GM12878 (cell line): Measurements from ENCODE around the gene YAF2. TPM values are rescaled to one million over a fixed set of nuclear protein-coding genes. Genes with fewer than 3 reads are reported as not detected.

Source experiments
- ATAC-seq: fragments of 200-7000 bp; cut with Tn5 transposase; 3 replicates; pipeline ENCODE4 v1.9.1; 2020; ENCODE audit warnings: mild to moderate bottlenecking, moderate library complexity
- BruUV-seq: library from RNA; stranded (reverse); fragments of 400-500 nt; replicated peaks from 2 replicates; lab custom pipeline; 2021; lab: Mats Ljungman, UMichigan
- CTCF ChIA-PET: fragments of 300-600 bp; sonication (Branson Sonifier 250); formaldehyde crosslinking; extraction: SDS; loops from one replicate; lab custom pipeline; 2021; ENCODE audit warnings: inconsistent platforms; lab: Yijun Ruan, JAX
- POLR2A ChIA-PET: fragments of 350-600 bp; formaldehyde crosslinking; extraction: SDS; loops from one replicate; lab custom pipeline; 2021; ENCODE audit warnings: inconsistent platforms; lab: Charles Lee
- RAD21 ChIA-PET: fragments of 300-600 bp; sonication (Branson Sonifier 250); formaldehyde crosslinking; loops from one replicate; lab custom pipeline; 2023; ENCODE audit warnings: antibody characterized with exemption; ENCODE audit not compliant: unreplicated experiment; lab: Charles Lee
- SMC1A ChIA-PET: fragments of 300-600 bp; sonication (Branson Sonifier 250); formaldehyde crosslinking; loops from one replicate; lab custom pipeline; 2023; ENCODE audit not compliant: unreplicated experiment, uncharacterized antibody; lab: Charles Lee
- DNase-seq: peaks from one replicate; pipeline ENCODE4 v3.0.0-alpha.2; 2011; ENCODE audit warnings: low read depth, low spot score
- FAIRE-seq: peaks from 3 replicates; lab custom pipeline; 2011; peaks lifted over from hg19 to GRCh38; lab: Jason Lieb, UNC
- H2AFZ ChIP-seq: 2 replicates; pipeline ENCODE4 v1.6.0; 2011; ENCODE audit warnings: low read depth, low read length, control low read depth; ENCODE audit not compliant: control insufficient read depth
- H3K27ac ChIP-seq: 2 replicates; pipeline ENCODE4 v1.5.1; 2011; ENCODE audit warnings: control low read depth; ENCODE audit not compliant: control insufficient read depth, insufficient read depth
- H3K27me3 ChIP-seq, 2 experiments: replicated peaks in 1 of 2; 2 replicates each; pipeline versions ENCODE4 v1.6.0 to v1.6.1; 2011; ENCODE audit warnings: low read length in 1 of 2; ENCODE audit not compliant: control insufficient read depth in 2 of 2, insufficient read depth in 2 of 2
- H3K36me3 ChIP-seq, 2 experiments: 2 replicates each; pipeline ENCODE4 v1.5.1; 2011; ENCODE audit warnings: low read length in 1 of 2; ENCODE audit not compliant: control insufficient read depth in 2 of 2, insufficient read depth in 2 of 2
- H3K4me1 ChIP-seq: 2 replicates; pipeline ENCODE4 v1.6.1; 2011; ENCODE audit warnings: mild to moderate bottlenecking, low read length, moderate library complexity, mixed read lengths; ENCODE audit not compliant: control insufficient read depth, insufficient read depth
- H3K4me2 ChIP-seq: 2 replicates; pipeline ENCODE4 v1.6.0; 2011; ENCODE audit warnings: control low read depth; ENCODE audit not compliant: control insufficient read depth, insufficient read depth
- H3K4me3 ChIP-seq: fragments of 200-600 bp; sonication (generic); 2 replicates; pipeline ENCODE4 v1.5.1; 2016
- H3K79me2 ChIP-seq: 2 replicates; pipeline ENCODE4 v1.6.0; 2011; ENCODE audit warnings: low read length; ENCODE audit not compliant: control insufficient read depth, insufficient read depth
- H3K9ac ChIP-seq: 2 replicates; pipeline ENCODE4 v1.8.0; 2011; ENCODE audit warnings: low read length, control low read depth, mixed read lengths; ENCODE audit not compliant: control insufficient read depth, insufficient read depth
- H3K9me3 ChIP-seq: replicated peaks from 3 replicates; pipeline ENCODE4 v1.5.1; 2011; ENCODE audit warnings: mild to moderate bottlenecking, low read length; ENCODE audit not compliant: control insufficient read depth, insufficient read depth
- H4K20me1 ChIP-seq: 2 replicates; pipeline ENCODE4 v1.6.0; 2011; ENCODE audit not compliant: control insufficient read depth, insufficient read depth
- ASH2L ChIP-seq: fragments of 300-600, 200-600 bp; sonication (generic); IDR thresholded peaks from 2 replicates; pipeline ENCODE4 v1.6.1; 2017; ENCODE audit warnings: low read depth, mild to moderate bottlenecking, borderline replicate concordance
- BRCA1 ChIP-seq: IDR thresholded peaks from 2 replicates; pipeline ENCODE4 v1.6.1; 2011; ENCODE audit warnings: low read depth, low read length, improper control_type of control experiment
- CHD4 ChIP-seq: fragments of 200-600 bp; sonication (generic); IDR thresholded peaks from 2 replicates; pipeline ENCODE4 v1.6.1; 2016; ENCODE audit warnings: mild to moderate bottlenecking
- EED ChIP-seq: sonication (generic); IDR thresholded peaks from 2 replicates; pipeline ENCODE4 v1.6.1; 2016; ENCODE audit warnings: antibody characterized with exemption, low read depth
- HCFC1 ChIP-seq: fragments of 150-350 bp; IDR thresholded peaks from 2 replicates; pipeline ENCODE4 v1.6.1; 2014; ENCODE audit warnings: low read length
- MYB ChIP-seq: fragments of 150-350 bp; IDR thresholded peaks from 2 replicates; pipeline ENCODE4 v1.6.1; 2014; ENCODE audit warnings: mild to moderate bottlenecking, low read depth, low read length, borderline replicate concordance
- NFIC ChIP-seq: IDR thresholded peaks from 2 replicates; pipeline ENCODE4 v1.6.1; 2012; ENCODE audit warnings: low read depth, mild to moderate bottlenecking, inconsistent platforms, low read length, moderate library complexity
- NFYA ChIP-seq: IDR thresholded peaks from 2 replicates; pipeline ENCODE4 v1.6.1; 2011; ENCODE audit warnings: low read depth, mild to moderate bottlenecking, low read length, improper control_type of control experiment, borderline replicate concordance
- NR2C1 ChIP-seq: fragments of 450-650 bp; IDR thresholded peaks from 2 replicates; pipeline ENCODE4 v1.6.1; 2017; ENCODE audit warnings: antibody characterized with exemption, mild to moderate bottlenecking, moderate library complexity
- NR2F1 ChIP-seq: fragments of 450-650 bp; conservative IDR thresholded peaks from 2 replicates; pipeline ENCODE4 v1.6.1; 2017; ENCODE audit warnings: mild to moderate bottlenecking
- RBBP5 ChIP-seq: fragments of 200-600 bp; sonication (generic); conservative IDR thresholded peaks from 2 replicates; pipeline ENCODE4 v1.6.1; 2016
- SREBF1 ChIP-seq: IDR thresholded peaks from 2 replicates; pipeline ENCODE4 v1.6.1; 2012; ENCODE audit warnings: mild to moderate bottlenecking, low read length
- TARDBP ChIP-seq: IDR thresholded peaks from 2 replicates; pipeline ENCODE4 v1.6.1; 2016; ENCODE audit warnings: borderline replicate concordance
- ZNF217 ChIP-seq: fragments of 450-650 bp; IDR thresholded peaks from 2 replicates; pipeline ENCODE4 v1.6.1; 2017; ENCODE audit warnings: antibody characterized with exemption, mild to moderate bottlenecking
- WGBS: methylation state at CpG from one replicate; pipeline ENCODE4 v1.1.6; 2016; ENCODE audit warnings: low lambda C conversion rate; ENCODE audit not compliant: insufficient replicate concordance, insufficient coverage; ENCODE audit errors: missing lambda C conversion rate; 5-methylcytosine and 5-hydroxymethylcytosine counted together
- in situ Hi-C: fragments of 300-500 bp; cut with MboI; formaldehyde crosslinking; loops from 9 replicates; pipeline ENCODE4 v1.14.3; 2018; ENCODE audit warnings: mixed read lengths
- intact Hi-C: fragments of 100-400 bp; cut with micrococcal nuclease; formaldehyde crosslinking; loops from one replicate; pipeline ENCODE4 v1.14.2; 2022; ENCODE audit not compliant: unreplicated experiment
- polyA plus RNA-seq, 11 experiments: library from polyadenylated mRNA; depleted of rRNA in 4 of 11; unstranded in 6 of 11; stranded (reverse) in 5 of 11; fragments of >200 nt; fragmentation: Nextera tagmentation in 4 of 11; fragmentation: Illumina TruSeq in 1 of 11; extraction: Ambion mirVana in 4 of 11; extraction: Trizol in 1 of 11; gene quantifications; 1 replicate in 1 of 11; 2 replicates in 10 of 11; pipeline versions ENCODE4 v1.2.1 to v1.2.3, GENCODE V29; 2011 to 2016; ENCODE audit warnings: inconsistent platforms in 2 of 11, missing spikeins in 2 of 11, low read depth in 1 of 11
- total RNA-seq, 4 experiments: library from RNA; depleted of rRNA in 3 of 4; stranded (reverse); fragments of >200 nt in 3 of 4; fragmentation: Illumina TruSeq in 1 of 4; extraction: Trizol in 1 of 4; gene quantifications; 2 replicates each; pipeline versions ENCODE4 v1.2.1 to v1.2.3, GENCODE V29; 2013 to 2021
- TF ChIP-seq, protein P1 (sequence below): fragments of 150-350 bp; IDR thresholded peaks from 2 replicates; pipeline ENCODE4 v1.6.1; 2014; ENCODE audit warnings: mild to moderate bottlenecking, low read depth, low read length
- TF ChIP-seq, protein P2 (sequence below): fragments of 450-650 bp; conservative IDR thresholded peaks from 2 replicates; pipeline ENCODE4 v1.6.1; 2017; ENCODE audit warnings: mild to moderate bottlenecking, moderate library complexity
- TF ChIP-seq, protein P3 (sequence below): IDR thresholded peaks from 2 replicates; pipeline ENCODE4 v1.6.1; 2011; ENCODE audit warnings: mild to moderate bottlenecking, low read depth, low read length, moderate library complexity; ENCODE audit not compliant: insufficient replicate concordance
- TF ChIP-seq, protein P4 (sequence below): IDR thresholded peaks from 2 replicates; pipeline ENCODE4 v1.6.1; 2012; ENCODE audit warnings: low read length, inconsistent platforms

YAF2 gene
- total and polyA plus RNA-seq, 10 of the 15 experiments (the other 5 are each of a cell fraction or from before 2014, with no cell fraction given), result 18.8 to 36.6 (median 23.0) TPM

DNA sequence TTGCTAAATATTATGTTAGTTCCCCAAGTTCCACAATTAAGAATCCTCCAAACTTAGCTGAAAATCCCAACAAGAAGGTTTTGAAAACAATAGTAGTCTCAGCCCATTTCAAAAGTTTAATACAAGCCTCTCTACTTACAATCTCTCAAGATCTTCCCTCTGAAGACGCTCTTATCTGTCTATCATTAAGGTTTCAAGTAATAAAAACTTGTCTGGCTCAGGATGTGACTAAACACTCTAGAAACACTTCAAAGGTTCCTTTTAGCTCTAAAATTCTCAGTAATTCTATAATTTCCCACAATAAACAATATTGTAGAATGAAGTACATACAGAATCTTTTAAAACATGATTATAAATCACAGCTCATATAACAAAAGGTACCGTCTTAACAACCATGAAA, 16.3 kb downstream of the YAF2 start:
- in situ Hi-C loops, result no loop called here
- no peak overlapping the region for H3K27ac ChIP-seq
- intact Hi-C loops, result no loop called here
- H3K9me3 ChIP-seq, result no peaks in the 10 kb centered on the region
- WGBS, result 100% methylated on average over 2 of the region's 2 CpGs
- POLR2A ChIA-PET, result no interaction called here
- H3K4me3 ChIP-seq, result no peak overlapping the region
- ATAC-seq, result no peak
- CTCF ChIA-PET, result interaction anchor here (0.7 kb wide), 1 partner anchor 113 kb away, joined by 3 read pairs; no protein-coding TSS in a partner anchor
- H3K4me1 ChIP-seq, result no peaks in the 10 kb centered on the region
- H3K4me2 ChIP-seq, result no peak overlapping the region
- H3K79me2 ChIP-seq, result peaks cover 7% of the 10 kb centered on the region
- no peaks in the 10 kb centered on the region for H4K20me1 ChIP-seq
- no peaks in the 10 kb centered on the region for H3K27me3 ChIP-seq
- no peaks in the 10 kb centered on the region; a peak in 1 of 4 replicates for H3K36me3 ChIP-seq
- H3K9ac ChIP-seq, result no peak overlapping the region
- no peak for DNase-seq
- RAD21 ChIA-PET, result no interaction called here
- H2AFZ ChIP-seq, result no peak overlapping the region
- BruUV-seq, result no TSS peak
- SMC1A ChIA-PET, result interaction anchor here (0.8 to 1.7 kb wide), 2 partner anchors 11 to 13 kb away, joined by 3 to 6 read pairs; no protein-coding TSS in a partner anchor
- no peak for FAIRE-seq
- TF ChIP-seq MYB (no peak), TARDBP (no peak), NR2C1 (no peak), ZNF217 (no peak), HCFC1 (no peak), ASH2L (no peak), BRCA1 (no peak), EED (no peak), SREBF1 (no peak), NFIC (no peak), NR2F1 (no peak), RBBP5 (no peak), NFYA (no peak), CHD4 (no peak)
- TF ChIP-seq, protein P1, sequence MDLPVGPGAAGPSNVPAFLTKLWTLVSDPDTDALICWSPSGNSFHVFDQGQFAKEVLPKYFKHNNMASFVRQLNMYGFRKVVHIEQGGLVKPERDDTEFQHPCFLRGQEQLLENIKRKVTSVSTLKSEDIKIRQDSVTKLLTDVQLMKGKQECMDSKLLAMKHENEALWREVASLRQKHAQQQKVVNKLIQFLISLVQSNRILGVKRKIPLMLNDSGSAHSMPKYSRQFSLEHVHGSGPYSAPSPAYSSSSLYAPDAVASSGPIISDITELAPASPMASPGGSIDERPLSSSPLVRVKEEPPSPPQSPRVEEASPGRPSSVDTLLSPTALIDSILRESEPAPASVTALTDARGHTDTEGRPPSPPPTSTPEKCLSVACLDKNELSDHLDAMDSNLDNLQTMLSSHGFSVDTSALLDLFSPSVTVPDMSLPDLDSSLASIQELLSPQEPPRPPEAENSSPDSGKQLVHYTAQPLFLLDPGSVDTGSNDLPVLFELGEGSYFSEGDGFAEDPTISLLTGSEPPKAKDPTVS, result no peak
- TF ChIP-seq, protein P2, sequence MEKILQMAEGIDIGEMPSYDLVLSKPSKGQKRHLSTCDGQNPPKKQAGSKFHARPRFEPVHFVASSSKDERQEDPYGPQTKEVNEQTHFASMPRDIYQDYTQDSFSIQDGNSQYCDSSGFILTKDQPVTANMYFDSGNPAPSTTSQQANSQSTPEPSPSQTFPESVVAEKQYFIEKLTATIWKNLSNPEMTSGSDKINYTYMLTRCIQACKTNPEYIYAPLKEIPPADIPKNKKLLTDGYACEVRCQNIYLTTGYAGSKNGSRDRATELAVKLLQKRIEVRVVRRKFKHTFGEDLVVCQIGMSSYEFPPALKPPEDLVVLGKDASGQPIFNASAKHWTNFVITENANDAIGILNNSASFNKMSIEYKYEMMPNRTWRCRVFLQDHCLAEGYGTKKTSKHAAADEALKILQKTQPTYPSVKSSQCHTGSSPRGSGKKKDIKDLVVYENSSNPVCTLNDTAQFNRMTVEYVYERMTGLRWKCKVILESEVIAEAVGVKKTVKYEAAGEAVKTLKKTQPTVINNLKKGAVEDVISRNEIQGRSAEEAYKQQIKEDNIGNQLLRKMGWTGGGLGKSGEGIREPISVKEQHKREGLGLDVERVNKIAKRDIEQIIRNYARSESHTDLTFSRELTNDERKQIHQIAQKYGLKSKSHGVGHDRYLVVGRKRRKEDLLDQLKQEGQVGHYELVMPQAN, result no peak
- TF ChIP-seq, protein P3, sequence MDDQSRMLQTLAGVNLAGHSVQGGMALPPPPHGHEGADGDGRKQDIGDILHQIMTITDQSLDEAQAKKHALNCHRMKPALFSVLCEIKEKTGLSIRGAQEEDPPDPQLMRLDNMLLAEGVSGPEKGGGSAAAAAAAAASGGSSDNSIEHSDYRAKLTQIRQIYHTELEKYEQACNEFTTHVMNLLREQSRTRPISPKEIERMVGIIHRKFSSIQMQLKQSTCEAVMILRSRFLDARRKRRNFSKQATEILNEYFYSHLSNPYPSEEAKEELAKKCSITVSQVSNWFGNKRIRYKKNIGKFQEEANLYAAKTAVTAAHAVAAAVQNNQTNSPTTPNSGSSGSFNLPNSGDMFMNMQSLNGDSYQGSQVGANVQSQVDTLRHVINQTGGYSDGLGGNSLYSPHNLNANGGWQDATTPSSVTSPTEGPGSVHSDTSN, result no peak
- TF ChIP-seq, protein P4, sequence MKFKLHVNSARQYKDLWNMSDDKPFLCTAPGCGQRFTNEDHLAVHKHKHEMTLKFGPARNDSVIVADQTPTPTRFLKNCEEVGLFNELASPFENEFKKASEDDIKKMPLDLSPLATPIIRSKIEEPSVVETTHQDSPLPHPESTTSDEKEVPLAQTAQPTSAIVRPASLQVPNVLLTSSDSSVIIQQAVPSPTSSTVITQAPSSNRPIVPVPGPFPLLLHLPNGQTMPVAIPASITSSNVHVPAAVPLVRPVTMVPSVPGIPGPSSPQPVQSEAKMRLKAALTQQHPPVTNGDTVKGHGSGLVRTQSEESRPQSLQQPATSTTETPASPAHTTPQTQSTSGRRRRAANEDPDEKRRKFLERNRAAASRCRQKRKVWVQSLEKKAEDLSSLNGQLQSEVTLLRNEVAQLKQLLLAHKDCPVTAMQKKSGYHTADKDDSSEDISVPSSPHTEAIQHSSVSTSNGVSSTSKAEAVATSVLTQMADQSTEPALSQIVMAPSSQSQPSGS, result no peak
- TF ChIP-seq, all 136 proteins: peak for 0
